HG02642 (cell line): Measurements from ENCODE around the gene ERAP2.
"Not testable (repeated sequence)": the region's sequence is repeated elsewhere in the genome, so short reads cannot be mapped to it uniquely, and the experiment has no call there.

Source experiments
- ATAC-seq: cut with Tn5 transposase; IDR thresholded peaks from one replicate; pipeline ENCODE4 v1.9.1; 2021; ENCODE audit warnings: mild to moderate bottlenecking; ENCODE audit not compliant: unreplicated experiment, poor library complexity

Gene ERAP2

GRCh38 chr5:96928931-96929708 lies 52.8 kb downstream of the ERAP2 start:
- ATAC-seq: no peak

GRCh38 chr5:96930058-96930457 lies 53.8 kb downstream of the ERAP2 start:
- no peak for ATAC-seq

GRCh38 chr5:96930589-96930988 lies 54.3 kb downstream of the ERAP2 start:
- no peak for ATAC-seq

GRCh38 chr5:96931037-96931436 lies 54.7 kb downstream of the ERAP2 start:
- not testable (repeated sequence) for ATAC-seq

- ATAC-seq: no peak
Measured at GRCh38 chr5:96931605-96932004, 55.3 kb downstream of the ERAP2 start.

GRCh38 chr5:96932026-96932425 lies 55.7 kb downstream of the ERAP2 start:
- no peak for ATAC-seq

GRCh38 chr5:96933764-96934707 lies 57.7 kb downstream of the ERAP2 start:
- no peak for ATAC-seq

- peak; percentile 65 for ATAC-seq
Measured at GRCh38 chr5:96934708-96935558, 58.6 kb downstream of the ERAP2 start.

- peak; percentile 54 for ATAC-seq
Measured at GRCh38 chr5:96935559-96936430, 59.5 kb downstream of the ERAP2 start, which contains the start of gene LNPEP. LNPEP (plus strand) TSS chr5:96936080; CDS start chr5:96936156, 76 bp downstream.

- peak; percentile 25 for ATAC-seq
Measured at GRCh38 chr5:96936431-96937320, 60.4 kb downstream of the ERAP2 start.

- ATAC-seq: no peak
Measured at GRCh38 chr5:96940586-96940985, 64.3 kb downstream of the ERAP2 start.

GRCh38 chr5:96941140-96941539 lies 64.8 kb downstream of the ERAP2 start:
- no peak for ATAC-seq

- ATAC-seq: no peak
Measured at GRCh38 chr5:96942078-96942477, 65.8 kb downstream of the ERAP2 start.

GRCh38 chr5:96942911-96943310 lies 66.6 kb downstream of the ERAP2 start:
- no peak for ATAC-seq

- ATAC-seq: no peak
Measured at GRCh38 chr5:96943799-96944198, 67.5 kb downstream of the ERAP2 start.

GRCh38 chr5:96945144-96945897 lies 69.0 kb downstream of the ERAP2 start:
- no peak for ATAC-seq

GRCh38 chr5:96946381-96946780 lies 70.1 kb downstream of the ERAP2 start:
- no peak for ATAC-seq
